ENCODE measurements around the gene PEX1.
"Not testable (repeated sequence)": the region's sequence is repeated elsewhere in the genome, so short reads cannot be mapped to it uniquely, and the experiment has no call there.

The PEX1 gene

DNA sequence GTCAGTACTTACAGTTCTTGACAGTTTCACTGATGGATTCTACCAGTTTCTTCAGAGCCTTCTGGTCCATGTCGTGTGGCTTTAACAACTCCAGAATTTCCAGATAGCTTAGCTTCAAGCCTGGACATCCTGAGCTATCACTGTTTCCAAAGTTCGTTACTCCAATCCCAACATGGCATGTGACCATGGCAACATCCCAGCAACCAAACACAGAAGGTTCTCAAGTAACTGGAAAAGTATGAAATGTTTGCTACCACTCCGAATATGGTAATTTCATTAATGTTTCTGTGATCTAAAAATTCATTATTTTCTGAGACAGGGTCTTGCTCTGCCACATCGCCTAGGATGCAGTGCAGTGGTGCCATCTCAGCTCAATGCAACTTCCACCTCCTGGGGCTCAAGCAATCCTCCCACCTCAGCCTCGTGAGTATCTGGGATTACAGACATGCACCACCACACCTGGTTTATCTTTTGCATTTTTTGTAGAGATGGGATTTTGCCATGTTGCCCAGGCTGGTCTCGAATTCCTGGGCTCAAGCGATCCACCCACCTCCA lies 29.6 kb upstream of the PEX1 start:
- H3K4me3 ChIP-seq, result no peak overlapping the region
- DNase-seq (ENCODE audit: low spot score), result no peak
- TF ChIP-seq, protein P1, sequence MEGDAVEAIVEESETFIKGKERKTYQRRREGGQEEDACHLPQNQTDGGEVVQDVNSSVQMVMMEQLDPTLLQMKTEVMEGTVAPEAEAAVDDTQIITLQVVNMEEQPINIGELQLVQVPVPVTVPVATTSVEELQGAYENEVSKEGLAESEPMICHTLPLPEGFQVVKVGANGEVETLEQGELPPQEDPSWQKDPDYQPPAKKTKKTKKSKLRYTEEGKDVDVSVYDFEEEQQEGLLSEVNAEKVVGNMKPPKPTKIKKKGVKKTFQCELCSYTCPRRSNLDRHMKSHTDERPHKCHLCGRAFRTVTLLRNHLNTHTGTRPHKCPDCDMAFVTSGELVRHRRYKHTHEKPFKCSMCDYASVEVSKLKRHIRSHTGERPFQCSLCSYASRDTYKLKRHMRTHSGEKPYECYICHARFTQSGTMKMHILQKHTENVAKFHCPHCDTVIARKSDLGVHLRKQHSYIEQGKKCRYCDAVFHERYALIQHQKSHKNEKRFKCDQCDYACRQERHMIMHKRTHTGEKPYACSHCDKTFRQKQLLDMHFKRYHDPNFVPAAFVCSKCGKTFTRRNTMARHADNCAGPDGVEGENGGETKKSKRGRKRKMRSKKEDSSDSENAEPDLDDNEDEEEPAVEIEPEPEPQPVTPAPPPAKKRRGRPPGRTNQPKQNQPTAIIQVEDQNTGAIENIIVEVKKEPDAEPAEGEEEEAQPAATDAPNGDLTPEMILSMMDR (IDR thresholded peaks at IDR 0.05), result no peak
- no peak overlapping the region for H3K27ac ChIP-seq

DNA sequence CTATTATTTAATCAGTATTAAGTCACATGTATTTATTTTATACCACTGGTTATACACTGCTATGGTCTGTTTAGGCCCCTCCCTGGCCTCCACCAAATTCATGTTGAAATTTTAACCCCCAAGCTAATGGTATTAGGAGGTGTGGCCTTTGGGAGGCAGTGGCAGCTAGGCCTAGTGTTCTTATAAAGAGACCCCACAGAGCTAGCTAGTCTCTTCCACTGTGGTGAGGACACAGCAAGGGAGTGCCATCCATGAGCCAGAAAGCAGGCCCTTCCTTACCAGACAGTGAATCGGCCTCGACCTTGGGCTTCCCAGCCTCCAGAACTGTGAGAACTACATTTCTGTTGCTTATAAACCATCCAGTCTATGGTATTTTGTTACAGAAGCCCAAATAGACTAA lies 28.9 kb upstream of the PEX1 start:
- DNase-seq (ENCODE audit: low spot score), result no peak

DNA sequence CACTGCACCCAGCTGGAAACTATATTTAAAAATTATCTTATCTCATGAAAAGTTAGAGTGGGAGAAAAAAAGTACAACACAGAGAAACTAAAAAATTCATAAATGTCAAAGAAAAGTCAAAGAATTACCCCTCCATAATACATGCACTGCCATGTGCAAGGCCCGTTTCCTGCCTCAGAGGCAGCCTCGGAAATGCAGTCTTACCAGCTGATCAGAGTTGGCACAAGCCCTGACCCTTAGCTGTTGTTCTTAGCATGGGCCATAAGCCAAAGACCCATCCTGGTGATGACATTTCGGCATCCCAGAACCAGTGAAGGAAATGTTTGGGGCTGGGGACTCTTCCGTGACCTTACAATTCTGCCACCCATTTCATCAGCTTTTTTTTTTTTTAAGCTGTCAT lies 21.9 kb upstream of the PEX1 start:
- DNase-seq (ENCODE audit: low spot score), result no peak
- TF ChIP-seq, protein P1 (IDR thresholded peaks at IDR 0.05), result no peak
- no peak overlapping the region for H3K27ac ChIP-seq
- no peak overlapping the region for H3K4me3 ChIP-seq

More for the DNA sequence above, 28.9 kb upstream of the PEX1 start:
- no peak overlapping the region for H3K27ac ChIP-seq
- TF ChIP-seq, protein P1 (IDR thresholded peaks at IDR 0.05), result no peak
- H3K4me3 ChIP-seq, result no peak overlapping the region

DNA sequence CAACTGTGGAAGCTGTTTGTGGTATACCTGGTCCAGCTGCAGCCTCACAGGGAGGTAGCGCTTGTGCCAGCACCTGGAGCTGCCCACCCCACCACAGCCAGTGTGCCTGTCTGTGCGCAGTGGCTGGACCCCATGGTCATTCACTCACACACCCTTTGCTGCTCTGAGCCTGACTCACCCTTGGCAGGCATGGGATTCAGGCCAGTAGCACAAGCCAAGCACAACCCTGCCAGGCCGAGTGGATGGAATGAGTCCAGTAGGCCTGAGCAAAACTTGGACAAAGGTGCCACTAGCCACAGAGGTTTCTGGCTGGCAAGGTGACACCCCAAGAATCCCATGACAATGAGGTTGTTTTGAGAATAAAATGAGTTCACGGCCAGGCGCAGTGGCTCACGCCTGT lies 19.3 kb upstream of the PEX1 start:
- Histone ChIP-seq H3K4me3 (no peak overlapping the region), H3K27ac (no peak overlapping the region)
- DNase-seq (ENCODE audit: low spot score), result no peak
- TF ChIP-seq, protein P1 (IDR thresholded peaks at IDR 0.05), result no peak

DNA sequence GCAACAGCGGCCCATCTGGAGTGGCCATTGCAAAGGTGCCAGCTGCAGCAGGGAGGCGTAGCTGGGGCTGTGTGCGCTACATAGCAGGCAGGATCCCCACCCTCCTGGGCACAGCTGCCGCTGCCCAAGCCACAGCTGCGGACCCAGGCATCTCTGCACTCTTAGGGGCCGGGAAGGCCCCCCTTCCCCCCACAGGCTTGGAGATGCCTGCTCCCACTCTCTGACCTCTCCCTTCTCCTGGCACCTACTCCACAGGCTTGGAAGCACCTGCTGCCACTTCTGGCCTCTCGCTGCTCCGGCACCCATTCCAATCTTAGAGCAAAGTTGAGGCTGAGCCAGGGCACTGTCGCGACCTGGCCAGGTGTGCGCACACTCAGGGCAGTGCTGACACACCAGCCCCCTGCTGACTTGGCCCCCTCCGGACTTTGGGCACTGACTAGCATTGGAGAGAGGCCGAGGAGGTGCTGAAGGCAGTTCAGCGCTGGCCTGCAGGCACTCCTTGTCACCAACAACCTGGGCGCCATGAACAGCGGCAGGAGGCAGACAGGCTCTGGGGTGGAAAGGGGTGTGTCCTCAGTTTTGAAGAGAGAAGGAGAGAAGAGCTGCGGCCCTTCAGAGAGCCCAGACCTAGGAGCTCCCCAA lies 18.7 kb upstream of the PEX1 start:
- DNase-seq (ENCODE audit: low spot score), result no peak
- TF ChIP-seq, protein P1 (IDR thresholded peaks at IDR 0.05), result no peak
- H3K27ac ChIP-seq, result no peak overlapping the region
- no peak overlapping the region for H3K4me3 ChIP-seq

DNA sequence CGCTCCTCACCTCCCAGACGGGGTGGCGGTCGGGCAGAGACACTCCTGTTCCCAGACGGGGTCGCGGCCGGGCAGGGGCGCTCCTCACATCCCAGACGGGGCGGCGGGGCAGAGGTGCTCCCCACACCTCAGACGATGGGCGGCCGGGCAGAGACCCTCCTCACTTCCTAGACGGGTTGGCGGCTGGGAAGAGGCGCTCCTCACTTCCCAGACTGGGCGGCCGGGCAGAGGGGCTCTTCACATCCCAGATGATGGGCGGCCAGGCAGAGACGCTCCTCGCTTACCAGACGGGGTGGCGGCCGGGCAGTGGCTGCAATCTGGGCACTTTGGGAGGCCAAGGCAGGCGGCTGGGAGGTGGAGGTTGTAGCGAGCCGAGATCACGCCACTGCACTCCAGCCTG lies 16.8 kb upstream of the PEX1 start:
- H3K27ac ChIP-seq; DNase-seq (ENCODE audit: low spot score); H3K4me3 ChIP-seq: not testable (repeated sequence)

DNA sequence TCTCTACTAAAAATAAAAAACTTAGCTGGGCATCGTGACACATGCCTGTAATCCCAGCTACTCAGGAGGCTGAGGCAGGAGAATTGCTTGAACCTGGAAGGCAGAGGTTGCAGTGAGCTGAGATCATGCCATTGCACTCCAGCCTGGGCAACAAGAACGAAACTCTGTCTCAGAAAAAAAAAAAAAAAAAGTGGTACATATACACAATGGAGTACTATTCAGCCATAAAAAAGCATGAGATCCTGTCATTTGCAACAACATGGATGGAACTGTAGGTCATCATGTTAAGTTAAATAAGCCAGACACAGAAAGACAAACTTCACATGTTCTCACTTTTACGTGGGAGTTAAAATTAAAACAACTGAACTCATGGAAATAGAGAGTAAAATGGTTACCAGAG lies 15.2 kb upstream of the PEX1 start:
- not testable (repeated sequence) for DNase-seq (ENCODE audit: low spot score); H3K4me3 ChIP-seq; H3K27ac ChIP-seq

DNA sequence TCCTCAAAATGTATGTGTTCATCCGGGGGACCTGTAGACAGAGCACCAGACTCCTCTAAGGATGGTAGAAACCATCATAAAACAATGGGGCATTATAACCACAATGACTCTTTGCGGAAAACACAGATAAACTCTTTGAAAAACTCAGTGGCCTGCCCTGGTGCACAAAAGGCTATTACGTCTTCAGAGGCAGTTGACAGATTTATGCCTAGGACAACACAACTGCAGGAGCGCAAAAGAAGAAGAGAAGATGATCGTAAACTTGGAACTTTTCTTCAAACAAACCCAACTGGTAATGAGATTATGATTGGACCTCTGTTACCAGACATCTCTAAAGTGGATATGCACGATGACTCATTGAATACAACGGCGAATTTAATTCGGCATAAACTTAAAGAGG lies 6.3 kb upstream of the PEX1 start:
- DNase-seq (ENCODE audit: low spot score), result no peak
- TF ChIP-seq, protein P1 (IDR thresholded peaks at IDR 0.05), result no peak
- Histone ChIP-seq H3K27ac (no peak overlapping the region), H3K4me3 (no peak overlapping the region)

All from coronary artery (tissue), 2 donors.